Measurements from ENCODE around the gene TCF19.

- TF ChIP-seq CTCF (IDR thresholded peaks at IDR 0.05) (no peak), POLR2A (IDR thresholded peaks at IDR 0.05) (no peak)
Observed at GRCh38 chr6:31154436-31154835, 4.0 kb upstream of the TCF19 start.
